CD14-positive monocyte (primary cell): Measurements from ENCODE around the gene PGM5. TPM values are rescaled to one million over a fixed set of nuclear protein-coding genes. Genes with fewer than 3 reads are reported as not detected.

Experiments used
- DNase-seq, 3 donors: peaks; one replicate each; pipeline ENCODE4 v3.0.0-alpha.2; 2011 to 2022
- H2AFZ ChIP-seq: 2 replicates; pipeline ENCODE4 v1.6.0; 2012; ENCODE audit warnings: mild to moderate bottlenecking, low read depth, low read length, inconsistent platforms; ENCODE audit not compliant: insufficient read depth, poor library complexity, severe bottlenecking
- H3K27ac ChIP-seq, 2 donors: 1 replicate in 1 of 2; 2 replicates in 1 of 2; pipeline ENCODE4 v1.5.1; 2012 to 2013; ENCODE audit warnings: low read length in 2 of 2, control low read depth in 1 of 2, inconsistent platforms in 1 of 2, low read depth in 1 of 2, mild to moderate bottlenecking in 1 of 2
- H3K27me3 ChIP-seq, 2 donors: one replicate each; pipeline versions ENCODE4 v1.6.0 to v1.6.1; 2011 to 2013; ENCODE audit warnings: low read length in 2 of 2; ENCODE audit not compliant: control insufficient read depth in 2 of 2, insufficient read depth in 2 of 2
- H3K36me3 ChIP-seq, 2 donors: replicated peaks in 1 of 2; 1 replicate in 1 of 2; 2 replicates in 1 of 2; pipeline versions ENCODE4 v1.5.1 to v1.6.1; 2012 to 2013; ENCODE audit warnings: low read length in 2 of 2, control low read depth in 1 of 2, inconsistent platforms in 1 of 2, mild to moderate bottlenecking in 1 of 2; ENCODE audit not compliant: insufficient read depth in 2 of 2, control insufficient read depth in 1 of 2
- H3K4me1 ChIP-seq, 2 donors: 1 replicate in 1 of 2; 2 replicates in 1 of 2; pipeline versions ENCODE4 v1.5.1 to v1.6.1; 2012 to 2013; ENCODE audit warnings: low read length in 2 of 2, control low read depth in 1 of 2, inconsistent platforms in 1 of 2, mild to moderate bottlenecking in 1 of 2, moderate library complexity in 1 of 2; ENCODE audit not compliant: insufficient read depth in 2 of 2, control insufficient read depth in 1 of 2
- H3K4me2 ChIP-seq: replicated peaks from 2 replicates; pipeline ENCODE3; 2012; ENCODE audit warnings: low read length, moderate library complexity, mild to moderate bottlenecking; ENCODE audit not compliant: poor library complexity, severe bottlenecking; ENCODE audit errors: extremely low read depth
- H3K4me3 ChIP-seq, 3 experiments: fragments of 200-600 bp in 1 of 3; sonication (generic) in 1 of 3; replicated peaks in 1 of 3; 1 replicate in 2 of 3; 2 replicates in 1 of 3; pipeline ENCODE4 v1.5.1; 2011 to 2013; ENCODE audit warnings: low read length in 3 of 3, mild to moderate bottlenecking in 3 of 3, control low read depth in 2 of 3, low read depth in 2 of 3, inconsistent platforms in 1 of 3, moderate library complexity in 1 of 3
- H3K79me2 ChIP-seq: 2 replicates; pipeline ENCODE4 v1.6.0; 2012; ENCODE audit warnings: mild to moderate bottlenecking, control low read depth, inconsistent platforms, low read length, moderate library complexity; ENCODE audit not compliant: insufficient read depth
- H3K9ac ChIP-seq: 2 replicates; pipeline ENCODE4 v1.6.0; 2017; ENCODE audit warnings: low read length, mild to moderate bottlenecking; ENCODE audit not compliant: insufficient read depth, poor library complexity, severe bottlenecking
- H3K9me3 ChIP-seq, 2 donors: replicated peaks in 1 of 2; 1 replicate in 1 of 2; 2 replicates in 1 of 2; pipeline versions ENCODE4 v1.5.1 to v1.6.1; 2012 to 2013; ENCODE audit warnings: low read length in 2 of 2, control low read depth in 1 of 2; ENCODE audit not compliant: control insufficient read depth in 1 of 2, insufficient read depth in 1 of 2
- H4K20me1 ChIP-seq: 2 replicates; pipeline ENCODE4 v1.6.0; 2012; ENCODE audit warnings: mild to moderate bottlenecking, low read length, control low read depth, moderate library complexity; ENCODE audit not compliant: insufficient read depth
- H3K27ac Mint-ChIP-seq, 7 donors: one replicate each; pipeline ENCODE4 v1.8.0; 2020; ENCODE audit warnings: mild to moderate bottlenecking in 7 of 7, mixed read lengths in 7 of 7, moderate library complexity in 6 of 7, inconsistent platforms in 2 of 7
- H3K27me3 Mint-ChIP-seq, 3 donors: one replicate each; pipeline ENCODE4 v1.8.0; 2021 to 2022; ENCODE audit warnings: low read depth in 3 of 3, mild to moderate bottlenecking in 3 of 3, mixed read lengths in 3 of 3, moderate library complexity in 3 of 3, inconsistent platforms in 1 of 3
- H3K36me3 Mint-ChIP-seq, 2 donors: one replicate each; pipeline ENCODE4 v1.8.0; 2020; ENCODE audit warnings: mixed read lengths in 2 of 2, inconsistent platforms in 1 of 2, mild to moderate bottlenecking in 1 of 2
- H3K4me1 Mint-ChIP-seq: one replicate; pipeline ENCODE4 v1.8.0; 2020; ENCODE audit warnings: mild to moderate bottlenecking, mixed read lengths
- H3K4me3 Mint-ChIP-seq, 2 donors: one replicate each; pipeline ENCODE4 v1.8.0; 2020; ENCODE audit warnings: mild to moderate bottlenecking in 2 of 2, mixed read lengths in 2 of 2, moderate library complexity in 1 of 2
- H3K9me3 Mint-ChIP-seq, 7 donors: one replicate each; pipeline ENCODE4 v1.8.0; 2020 to 2022; ENCODE audit warnings: mixed read lengths in 7 of 7, mild to moderate bottlenecking in 6 of 7, moderate library complexity in 6 of 7, inconsistent platforms in 2 of 7
- CTCF ChIP-seq: fragments of 200-600 bp; IDR thresholded peaks from one replicate; pipeline ENCODE4 v1.8.0; 2022; ENCODE audit warnings: antibody characterized with exemption, mild to moderate bottlenecking
- WGBS: methylation state at CpG from one replicate; pipeline ENCODE4 v1.1.5; 2013; ENCODE audit warnings: missing lambda C conversion rate; ENCODE audit not compliant: insufficient coverage; 5-methylcytosine and 5-hydroxymethylcytosine counted together
- intact Hi-C, 2 donors: fragments of 100-400 bp; cut with micrococcal nuclease; formaldehyde crosslinking; loops; one replicate each; pipeline versions ENCODE4 v1.15.0 to v1.15.1; 2023
- polyA plus RNA-seq, 3 donors: library from polyadenylated mRNA; depleted of rRNA in 1 of 3; unstranded in 2 of 3; stranded (reverse) in 1 of 3; fragments of 300-500 nt in 2 of 3; fragments of >200 nt in 1 of 3; fragmentation: Illumina TruSeq in 2 of 3; gene quantifications; 1 replicate in 2 of 3; 2 replicates in 1 of 3; pipeline ENCODE4 v1.2.3, GENCODE V29; 2012 to 2021

The PGM5 gene
- polyA plus RNA-seq, 3 donors, result 0.35 to 1.2 (median 1.1) TPM

- no peak for DNase-seq
- Histone ChIP-seq H3K9me3 (no peaks in the 10 kb centered on the region), H3K79me2 (no peaks in the 10 kb centered on the region), H2AFZ (peak overlapping the region; percentile 13), H3K27me3 (no peaks in the 10 kb centered on the region), H3K27ac (peak overlapping the region in 1 of 2 donors; percentile 82), H3K36me3 (no peaks in the 10 kb centered on the region), H3K4me3 (peak overlapping the region in 1 of 3 experiments; percentile 1), H3K9ac (no peak overlapping the region), H3K4me1 (peaks cover 85 to 87% of the 10 kb centered on the region in 2 donors), H4K20me1 (no peaks in the 10 kb centered on the region), H3K4me2 (no peak overlapping the region)
- Mint-ChIP-seq H3K27ac (peak overlapping the region; percentile 53 to 98 (median 93)), H3K36me3 (peaks cover 0 to 3% of the 10 kb centered on the region in 2 donors), H3K9me3 (no peaks in the 10 kb centered on the region), H3K4me1 (peaks cover 92% of the 10 kb centered on the region), H3K4me3 (no peak overlapping the region), H3K27me3 (peaks cover 0 to 3% (median 1%) of the 10 kb centered on the region in 3 donors)
- no peak for TF ChIP-seq CTCF
- intact Hi-C loops, result loop anchor here in 1 of 2 donors (10.0 kb wide), 1 partner anchor 58 kb away; no protein-coding TSS in a partner anchor
- 71% methylated on average over 2 of the region's 2 CpGs for whole genome bisulfite sequencing
These were observed 206.1 kb downstream of the PGM5 start for GRCh38 chr9:68562461-68562860.

- no CpG with 5 or more reads among the region's 3 CpGs for WGBS
These were observed 211.2 kb downstream of the PGM5 start for GRCh38 chr9:68567565-68567964.

More at GRCh38 chr9:68567565-68567964, 211.2 kb downstream of the PGM5 start:
- Histone ChIP-seq H3K4me2 (no peak overlapping the region), H3K36me3 (no peaks in the 10 kb centered on the region), H3K9ac (no peak overlapping the region), H3K27me3 (no peaks in the 10 kb centered on the region), H2AFZ (no peak overlapping the region), H3K9me3 (peaks cover 7 to 11% of the 10 kb centered on the region in 2 donors), H4K20me1 (no peaks in the 10 kb centered on the region), H3K27ac (no peak overlapping the region), H3K4me3 (no peak overlapping the region), H3K4me1 (peaks cover 34 to 42% of the 10 kb centered on the region in 2 donors), H3K79me2 (no peaks in the 10 kb centered on the region)
- peak overlapping the region in 2 of 7 donors; percentile 51 to 64 for H3K27ac Mint-ChIP-seq
- peaks cover 2 to 13% of the 10 kb centered on the region in 2 donors for H3K36me3 Mint-ChIP-seq
- H3K27me3 Mint-ChIP-seq, result no peaks in the 10 kb centered on the region
- H3K9me3 Mint-ChIP-seq, result peaks cover 8 to 14% (median 12%) of the 10 kb centered on the region in 7 donors
- no peak overlapping the region for H3K4me3 Mint-ChIP-seq
- no peak for DNase-seq
- peaks cover 60% of the 10 kb centered on the region for H3K4me1 Mint-ChIP-seq
- TF ChIP-seq CTCF, result no peak
- intact Hi-C loops, result loop anchor here in 1 of 2 donors (10.0 kb wide), 1 partner anchor 63 kb away; no protein-coding TSS in a partner anchor
